ENCODE results near the gene PCDHA7.
"Not testable (repeated sequence)": the region's sequence is repeated elsewhere in the genome, so short reads cannot be mapped to it uniquely, and the experiment has no call there.

- TF ChIP-seq CTCF, POLR2A (IDR thresholded peaks at IDR 0.05): not testable (repeated sequence)
Observed at GRCh38 chr5:140829511-140830501, 4.3 kb upstream of the PCDHA7 start.

All from right lobe of liver (tissue), 4 donors.